HG02759 (cell line): Measurements from ENCODE around the gene OR2T11.
A peak's percentile ranks its signal among the peaks of the same experiment; 100 is the strongest.
"Not testable (repeated sequence)": the region's sequence is repeated elsewhere in the genome, so short reads cannot be mapped to it uniquely, and the experiment has no call there.

Source experiments
- ATAC-seq: cut with Tn5 transposase; IDR thresholded peaks from one replicate; pipeline ENCODE4 v1.9.1; 2021; ENCODE audit warnings: mild to moderate bottlenecking, moderate library complexity; ENCODE audit not compliant: unreplicated experiment

OR2T11 gene

GRCh38 chr1:248634991-248635390 lies at the start of gene OR2T11:
Gene OR2T11 (minus strand): TSS chr1:248635091. CDS start chr1:248627128, 7,963 bp downstream.
- not testable (repeated sequence) for ATAC-seq

GRCh38 chr1:248681651-248682050 lies 46.8 kb upstream of the OR2T11 start:
- no peak for ATAC-seq

GRCh38 chr1:248670003-248670402 lies 35.1 kb upstream of the OR2T11 start:
- no peak for ATAC-seq

- ATAC-seq, result peak; percentile 99
Observed at GRCh38 chr1:248663453-248664328, 28.8 kb upstream of the OR2T11 start.

GRCh38 chr1:248656797-248657196 lies 21.9 kb upstream of the OR2T11 start:
- peak; percentile 64 for ATAC-seq

GRCh38 chr1:248655354-248655753 lies 20.5 kb upstream of the OR2T11 start, which contains the start of gene OR2T27:
Gene OR2T27 (minus strand): TSS chr1:248655528. CDS start chr1:248650884, 4,644 bp downstream.
- not testable (repeated sequence) for ATAC-seq

- ATAC-seq, result not testable (repeated sequence)
Observed at GRCh38 chr1:248648770-248649536, 14.1 kb upstream of the OR2T11 start.

GRCh38 chr1:248645178-248645577 lies 10.3 kb upstream of the OR2T11 start, which contains the start of gene OR2T35:
Gene OR2T35 (minus strand): TSS chr1:248645278. CDS start chr1:248639258, 6,020 bp downstream.
- ATAC-seq, result not testable (repeated sequence)

- peak; percentile 75 for ATAC-seq
Observed at GRCh38 chr1:248642971-248643651, 8.2 kb upstream of the OR2T11 start.

GRCh38 chr1:248641583-248641982 lies 6.7 kb upstream of the OR2T11 start:
- not testable (repeated sequence) for ATAC-seq

GRCh38 chr1:248640906-248641305 lies 6.0 kb upstream of the OR2T11 start:
- peak; percentile 35 for ATAC-seq

- peak; percentile 34 for ATAC-seq
Observed at GRCh38 chr1:248639652-248640051, 4.8 kb upstream of the OR2T11 start.

GRCh38 chr1:248636612-248637011 lies 1.7 kb upstream of the OR2T11 start:
- ATAC-seq, result not testable (repeated sequence)

- no peak for ATAC-seq
Observed at GRCh38 chr1:248631354-248632008, 3.4 kb downstream of the OR2T11 start.

- ATAC-seq, result no peak
Observed at GRCh38 chr1:248630551-248630950, 4.3 kb downstream of the OR2T11 start.

- peak; percentile 96 for ATAC-seq
Observed at GRCh38 chr1:248627971-248628844, 6.7 kb downstream of the OR2T11 start.

GRCh38 chr1:248625971-248626370 lies 8.9 kb downstream of the OR2T11 start:
- no peak for ATAC-seq

- ATAC-seq, result no peak
Observed at GRCh38 chr1:248625166-248625565, 9.7 kb downstream of the OR2T11 start.

GRCh38 chr1:248622570-248623001 lies 12.3 kb downstream of the OR2T11 start:
- ATAC-seq, result peak; percentile 91
